SH-SY5Y (cell line): ENCODE results near the gene GPR137.

ENCODE experiments used
- GATA2 ChIP-seq: IDR thresholded peaks from 2 replicates; pipeline ENCODE4 v1.6.1; 2011; ENCODE audit warnings: mild to moderate bottlenecking, low read depth, low read length
- GATA3 ChIP-seq: IDR thresholded peaks from 2 replicates; pipeline ENCODE4 v1.6.1; 2011; ENCODE audit warnings: low read depth, mild to moderate bottlenecking, low read length, moderate library complexity

Gene GPR137

DNA sequence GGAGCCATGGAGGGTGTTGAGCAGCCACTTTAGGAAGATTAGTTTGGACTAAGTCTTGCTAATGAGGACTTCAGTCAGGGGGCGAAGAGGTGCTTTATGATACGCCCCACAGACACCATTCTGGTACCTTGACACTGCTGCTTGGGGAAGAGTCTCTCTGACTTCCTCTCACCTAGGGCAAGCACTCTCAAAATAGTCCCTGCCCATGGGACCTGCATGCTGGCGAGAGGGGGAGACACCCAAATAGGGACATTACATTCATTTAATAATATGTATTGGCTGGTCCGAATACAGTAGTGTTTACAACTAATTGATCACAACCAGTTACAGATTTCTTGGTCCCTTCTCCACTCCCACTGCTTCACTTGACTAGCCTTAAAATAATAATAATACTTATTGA is 10.1 kb downstream of the GPR137 start:
- TF ChIP-seq GATA3: no peak
- TF ChIP-seq GATA2: no peak

GRCh38 chr11:64296236-64296635 is 10.6 kb downstream of the GPR137 start:
- TF ChIP-seq GATA3 (no peak), GATA2 (no peak)

GRCh38 chr11:64296830-64297698 is 11.4 kb downstream of the GPR137 start:
- TF ChIP-seq GATA2 (no peak), GATA3 (no peak)

- TF ChIP-seq GATA3 (no peak), GATA2 (no peak)
These were observed 12.2 kb downstream of the GPR137 start for GRCh38 chr11:64297699-64298358.

- TF ChIP-seq GATA3 (no peak), GATA2 (no peak)
These were observed 13.6 kb downstream of the GPR137 start for GRCh38 chr11:64298966-64299846.

GRCh38 chr11:64299847-64300648 is 14.4 kb downstream of the GPR137 start, which contains the start of gene CATSPERZ:
TSS of gene CATSPERZ (plus strand) at chr11:64300358. CDS start at chr11:64300411, 53 bp downstream.
- TF ChIP-seq GATA2: no peak

DNA sequence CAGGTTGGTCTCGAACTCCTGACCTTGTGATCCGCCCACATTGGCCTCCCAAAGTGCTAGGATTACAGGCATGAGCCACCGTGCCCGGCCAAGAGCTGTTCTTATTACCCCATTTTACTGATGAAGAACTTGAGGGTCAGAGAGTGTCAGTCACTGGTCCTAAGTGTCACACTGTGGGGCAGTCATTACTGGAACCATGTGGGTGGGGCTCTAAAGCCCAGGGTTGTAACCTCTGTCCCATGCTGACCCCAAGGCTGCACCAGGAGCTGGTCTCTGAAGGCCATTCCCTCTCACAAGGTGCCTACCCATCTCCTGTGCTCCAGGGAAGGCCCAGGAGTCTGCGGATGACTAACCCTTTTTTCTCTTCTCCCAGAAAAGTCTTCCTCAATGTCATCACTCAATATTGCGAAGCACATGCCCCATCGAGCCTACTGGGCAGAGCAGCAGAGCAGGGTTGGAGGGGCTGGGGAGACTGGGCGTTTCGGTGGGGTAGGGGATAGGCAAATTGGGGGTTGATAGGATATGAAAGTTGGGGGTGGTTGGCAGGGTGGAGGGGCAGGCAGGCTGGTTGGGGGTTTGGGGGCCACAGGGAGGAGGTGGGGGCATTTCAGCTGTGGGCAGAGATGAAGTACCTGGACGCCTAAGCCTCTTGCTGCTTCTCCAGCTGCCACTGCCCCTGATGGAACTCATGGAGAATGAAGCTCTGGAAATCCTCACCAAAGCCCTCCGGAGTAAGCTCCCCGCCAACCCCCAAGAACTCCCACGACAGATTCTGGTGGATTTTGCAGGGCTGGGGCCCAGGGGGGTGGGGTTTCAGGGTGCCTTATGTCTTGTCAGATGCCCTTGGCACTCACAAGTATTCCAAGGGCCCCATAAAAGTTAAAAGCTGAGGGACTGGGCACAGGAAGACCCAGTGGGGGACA is 17.7 kb downstream of the GPR137 start:
- TF ChIP-seq GATA2 (no peak), GATA3 (no peak)

DNA sequence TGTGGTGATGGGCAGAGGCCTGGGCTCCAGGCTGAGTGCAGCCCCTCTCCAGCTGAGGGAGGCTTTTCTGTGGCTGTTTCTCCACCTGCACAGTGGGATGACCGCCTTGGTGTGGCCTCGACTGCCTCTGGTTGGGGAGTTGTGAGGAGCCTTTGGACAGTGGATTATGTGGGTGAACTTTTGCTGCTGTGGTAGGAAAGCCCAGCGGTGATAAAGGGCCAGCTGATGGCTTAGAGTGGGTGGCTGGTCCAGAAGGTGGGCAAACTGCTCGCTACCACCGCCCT is 18.3 kb downstream of the GPR137 start:
- TF ChIP-seq GATA2: no peak
- no peak for TF ChIP-seq GATA3

GRCh38 chr11:64304316-64305072 is 18.8 kb downstream of the GPR137 start:
- TF ChIP-seq GATA3 (no peak), GATA2 (no peak)

- TF ChIP-seq GATA2: no peak
These were observed 19.5 kb downstream of the GPR137 start, which contains the start of gene ESRRA for GRCh38 chr11:64305075-64305690. TSS of gene ESRRA (plus strand) at chr11:64305524. CDS start at chr11:64307180, 1,656 bp downstream.

- TF ChIP-seq GATA3: no peak
- no peak for TF ChIP-seq GATA2
These were observed 20.3 kb downstream of the GPR137 start for GRCh38 chr11:64305691-64306562.
